ENCODE measurements around the gene MCC.

MCC gene

GRCh38 chr5:113262674-113263073, 225.6 kb downstream of the MCC start:
- no peak for DNase-seq (ENCODE audit: low read depth in 1 of 2, low spot score in 1 of 2)
- Histone ChIP-seq H3K4me3 (replicated peaks; ENCODE audit: insufficient read depth, low read length) (no peak overlapping the region), H3K27me3 (ENCODE audit: insufficient read depth, poor library complexity, severe bottlenecking) (no peaks in the 10 kb centered on the region), H3K27ac (replicated peaks) (no peak overlapping the region)
- TF ChIP-seq GABPA (IDR thresholded peaks at IDR 0.05; ENCODE audit: low read depth) (no peak), CTCF (IDR thresholded peaks at IDR 0.05; ENCODE audit: insufficient read depth, low read length) (no peak), POLR2AphosphoS5 (IDR thresholded peaks at IDR 0.05; ENCODE audit: low read depth) (no peak), SPI1 (IDR thresholded peaks at IDR 0.05; ENCODE audit: borderline replicate concordance, low read depth) (no peak), REST (IDR thresholded peaks at IDR 0.05; ENCODE audit: insufficient replicate concordance, low read depth) (no peak)

- TF ChIP-seq REST (IDR thresholded peaks at IDR 0.05; ENCODE audit: insufficient replicate concordance, low read depth) (no peak), CTCF (IDR thresholded peaks at IDR 0.05; ENCODE audit: insufficient read depth, low read length) (no peak), GABPA (IDR thresholded peaks at IDR 0.05; ENCODE audit: low read depth) (no peak), POLR2AphosphoS5 (IDR thresholded peaks at IDR 0.05; ENCODE audit: low read depth) (no peak), SPI1 (IDR thresholded peaks at IDR 0.05; ENCODE audit: borderline replicate concordance, low read depth) (no peak)
- H3K27me3 ChIP-seq (ENCODE audit: insufficient read depth, poor library complexity, severe bottlenecking): no peaks in the 10 kb centered on the region
- DNase-seq (ENCODE audit: low read depth in 1 of 2, low spot score in 1 of 2): no peak
- no peak overlapping the region for H3K27ac ChIP-seq (replicated peaks)
- H3K4me3 ChIP-seq (replicated peaks; ENCODE audit: insufficient read depth, low read length): no peak overlapping the region
These were observed 229.2 kb downstream of the MCC start for GRCh38 chr5:113259034-113259433.

GRCh38 chr5:113257545-113257944, 230.7 kb downstream of the MCC start:
- Histone ChIP-seq H3K4me3 (replicated peaks; ENCODE audit: insufficient read depth, low read length) (no peak overlapping the region), H3K27me3 (ENCODE audit: insufficient read depth, poor library complexity, severe bottlenecking) (no peaks in the 10 kb centered on the region), H3K27ac (replicated peaks) (no peak overlapping the region)
- TF ChIP-seq POLR2AphosphoS5 (IDR thresholded peaks at IDR 0.05; ENCODE audit: low read depth) (no peak), GABPA (IDR thresholded peaks at IDR 0.05; ENCODE audit: low read depth) (no peak), CTCF (IDR thresholded peaks at IDR 0.05; ENCODE audit: insufficient read depth, low read length) (no peak), SPI1 (IDR thresholded peaks at IDR 0.05; ENCODE audit: borderline replicate concordance, low read depth) (no peak), REST (IDR thresholded peaks at IDR 0.05; ENCODE audit: insufficient replicate concordance, low read depth) (no peak)
- DNase-seq (ENCODE audit: low read depth in 1 of 2, low spot score in 1 of 2): no peak
